HG03342 (cell line): ENCODE data around the gene DLL4.

Source experiments
- ATAC-seq: cut with Tn5 transposase; IDR thresholded peaks from one replicate; pipeline ENCODE4 v1.9.1; 2021; ENCODE audit warnings: mild to moderate bottlenecking, moderate library complexity; ENCODE audit not compliant: unreplicated experiment

Gene DLL4

DNA sequence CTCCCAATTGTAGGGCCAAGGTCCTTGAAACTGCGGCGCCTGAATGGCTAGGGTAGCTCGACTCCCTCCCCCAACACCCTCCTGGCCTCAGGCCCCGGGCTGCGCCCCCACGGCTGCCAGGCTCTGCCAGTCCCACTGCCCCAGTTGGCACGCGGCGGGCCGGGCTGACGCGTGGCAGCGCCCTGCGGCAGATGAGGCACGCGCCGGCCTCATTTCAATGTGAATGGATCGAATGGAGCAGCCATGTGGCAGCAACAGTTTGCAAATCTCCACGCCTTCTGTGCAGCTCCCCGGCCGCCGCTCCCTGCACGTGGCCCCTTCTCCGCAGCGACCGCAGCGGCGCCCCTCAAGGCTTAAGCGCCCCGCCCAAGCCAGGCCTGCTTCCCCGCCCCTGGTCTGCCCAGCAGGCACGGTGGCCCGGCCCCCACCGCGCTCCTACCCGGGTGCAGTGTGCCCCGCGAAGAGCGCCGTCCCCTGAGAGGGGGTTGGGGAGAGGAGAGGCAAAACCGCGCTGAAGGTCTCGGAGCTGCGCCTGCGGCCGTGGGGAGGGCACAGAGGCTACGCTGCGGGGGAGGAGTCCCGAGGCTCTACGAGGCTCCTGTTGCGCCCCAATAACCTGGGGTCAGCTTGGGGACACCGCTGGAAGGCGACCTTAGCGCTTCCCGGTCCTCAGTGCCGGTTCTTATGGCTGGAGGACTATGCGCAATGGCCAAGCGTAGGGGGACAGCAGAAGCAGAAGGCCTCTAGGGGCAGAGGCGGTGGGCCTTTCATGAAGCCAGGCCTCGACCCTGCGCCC is 3.1 kb upstream of the DLL4 start:
- no peak for ATAC-seq

DNA sequence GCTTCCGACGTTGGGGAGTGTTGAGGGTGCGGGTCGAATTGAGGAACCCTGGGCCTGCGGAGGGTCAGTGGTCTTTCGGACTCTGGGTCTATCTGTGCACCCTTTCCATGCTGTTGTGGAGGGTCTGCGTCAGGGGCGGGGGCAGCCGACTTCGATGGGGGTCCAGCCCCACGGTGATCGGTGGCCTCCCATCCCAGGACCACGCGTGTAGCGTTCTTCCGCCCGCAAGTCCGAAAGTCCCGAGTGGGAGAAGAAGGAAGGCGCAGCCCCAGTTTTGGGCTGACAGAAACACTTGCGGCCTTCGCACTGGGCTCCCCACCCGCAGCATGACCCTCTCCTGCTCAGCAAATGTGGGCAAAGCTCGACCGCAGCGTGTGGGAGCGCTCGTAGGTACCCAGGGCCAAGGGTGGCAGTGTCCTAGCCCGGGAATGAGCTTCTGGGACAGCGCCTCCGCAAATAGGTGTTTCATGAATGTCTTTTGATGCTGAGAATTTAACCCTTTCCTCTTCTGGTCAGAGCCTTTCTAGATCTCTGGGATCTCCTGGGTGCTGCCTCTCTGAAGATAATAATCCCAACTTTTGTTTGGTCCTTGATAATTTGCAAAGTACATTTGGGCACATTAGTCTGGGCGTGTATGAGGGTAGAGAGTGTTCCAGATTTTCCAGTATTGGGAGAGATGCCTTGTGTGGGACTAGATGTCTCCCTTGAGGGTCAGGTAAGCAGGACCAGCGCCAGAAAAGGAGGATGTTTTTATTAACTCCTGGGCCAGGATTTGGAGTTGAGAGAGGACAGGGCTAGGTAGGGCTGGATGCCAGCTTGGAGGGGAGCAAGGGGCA is 2.3 kb upstream of the DLL4 start:
- no peak for ATAC-seq

DNA sequence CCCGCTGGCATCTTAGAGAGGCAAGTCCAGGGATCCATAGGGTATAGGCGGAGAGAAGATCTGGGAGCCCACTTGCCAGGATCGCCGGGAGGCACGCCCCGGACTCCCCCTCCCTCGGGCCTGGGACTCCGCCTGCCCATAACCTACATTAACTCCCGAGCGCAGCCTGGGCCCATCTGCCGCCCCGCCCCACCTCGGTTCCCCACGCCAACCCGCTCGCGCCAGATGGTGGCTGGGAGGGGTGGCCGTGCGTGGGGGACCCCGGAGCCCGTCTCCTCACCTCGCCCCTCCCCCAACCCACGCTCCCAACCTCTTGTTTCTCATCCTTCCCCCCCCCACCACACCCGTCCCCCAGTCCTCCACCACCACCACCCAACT is 1.7 kb upstream of the DLL4 start:
- no peak for ATAC-seq

DNA sequence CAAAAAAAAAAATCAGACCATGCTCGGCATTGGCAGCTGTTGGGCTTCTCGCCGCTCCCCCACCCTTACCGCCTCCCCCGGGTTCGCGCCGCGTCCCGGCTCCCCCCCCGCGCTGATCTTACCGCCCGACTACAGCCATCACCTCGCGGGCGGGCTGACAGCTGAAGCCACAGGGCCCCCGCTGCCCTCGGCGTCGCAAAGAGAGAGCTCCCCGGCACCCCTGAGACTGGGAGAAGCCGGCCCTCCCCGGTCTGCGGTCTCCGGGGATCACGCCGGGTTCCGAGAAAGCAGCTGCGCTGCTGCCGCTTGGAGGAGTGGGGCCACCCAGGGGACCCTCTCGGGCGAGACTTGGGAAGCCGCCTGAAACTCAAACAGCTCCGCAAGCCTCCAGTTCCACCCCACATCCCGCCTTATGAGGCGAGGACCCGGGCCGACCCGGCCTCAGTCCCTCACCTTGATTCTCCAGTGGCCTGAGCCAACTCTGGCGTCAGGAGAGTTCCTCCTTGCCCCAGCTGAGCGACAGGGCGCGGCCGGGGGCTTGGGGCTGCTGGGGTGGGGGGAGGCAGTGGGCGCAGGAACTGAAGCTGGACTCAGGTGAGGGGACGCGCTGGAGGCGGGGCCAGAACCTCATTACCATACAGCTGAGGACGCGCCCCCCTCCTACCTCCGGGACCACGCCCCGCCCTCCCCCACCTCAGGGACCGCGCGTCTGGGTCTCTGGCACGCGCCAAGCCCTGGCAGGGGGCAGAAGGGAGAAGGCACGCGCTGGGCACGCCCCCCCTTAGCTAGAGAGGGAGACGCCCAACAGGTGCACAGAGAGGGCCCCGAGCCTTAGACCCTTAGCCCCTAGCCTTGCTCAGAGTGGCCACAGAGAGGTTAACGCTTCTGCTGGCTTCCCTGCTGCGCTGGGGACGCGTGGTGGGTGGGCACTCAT is 1.0 kb upstream of the DLL4 start:
- no peak for ATAC-seq

DNA sequence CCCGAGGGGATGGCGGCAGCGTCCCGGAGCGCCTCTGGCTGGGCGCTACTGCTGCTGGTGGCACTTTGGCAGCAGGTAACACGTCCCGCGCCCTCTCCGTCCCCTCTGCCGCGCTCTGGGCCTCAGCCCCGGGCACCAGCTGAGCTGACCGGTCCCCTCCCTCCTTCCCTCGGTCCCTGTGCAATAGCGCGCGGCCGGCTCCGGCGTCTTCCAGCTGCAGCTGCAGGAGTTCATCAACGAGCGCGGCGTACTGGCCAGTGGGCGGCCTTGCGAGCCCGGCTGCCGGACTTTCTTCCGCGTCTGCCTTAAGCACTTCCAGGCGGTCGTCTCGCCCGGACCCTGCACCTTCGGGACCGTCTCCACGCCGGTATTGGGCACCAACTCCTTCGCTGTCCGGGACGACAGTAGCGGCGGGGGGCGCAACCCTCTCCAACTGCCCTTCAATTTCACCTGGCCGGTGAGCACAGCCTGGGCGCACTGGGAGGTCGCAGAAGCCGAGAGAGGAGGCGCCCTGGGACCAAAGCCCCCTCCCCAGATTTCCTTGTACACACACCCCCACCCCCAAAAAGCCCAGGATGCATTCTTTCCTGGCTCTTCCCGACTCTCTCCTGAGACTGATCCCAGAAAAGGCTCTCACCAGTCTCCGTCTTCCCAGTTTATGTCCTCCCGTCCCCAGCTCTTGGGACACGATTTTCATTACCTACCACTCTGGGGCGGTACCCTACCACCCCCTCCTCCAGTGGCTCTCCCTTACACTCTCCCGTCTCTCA is 705 bp downstream of the DLL4 start:
- ATAC-seq, result no peak

DNA sequence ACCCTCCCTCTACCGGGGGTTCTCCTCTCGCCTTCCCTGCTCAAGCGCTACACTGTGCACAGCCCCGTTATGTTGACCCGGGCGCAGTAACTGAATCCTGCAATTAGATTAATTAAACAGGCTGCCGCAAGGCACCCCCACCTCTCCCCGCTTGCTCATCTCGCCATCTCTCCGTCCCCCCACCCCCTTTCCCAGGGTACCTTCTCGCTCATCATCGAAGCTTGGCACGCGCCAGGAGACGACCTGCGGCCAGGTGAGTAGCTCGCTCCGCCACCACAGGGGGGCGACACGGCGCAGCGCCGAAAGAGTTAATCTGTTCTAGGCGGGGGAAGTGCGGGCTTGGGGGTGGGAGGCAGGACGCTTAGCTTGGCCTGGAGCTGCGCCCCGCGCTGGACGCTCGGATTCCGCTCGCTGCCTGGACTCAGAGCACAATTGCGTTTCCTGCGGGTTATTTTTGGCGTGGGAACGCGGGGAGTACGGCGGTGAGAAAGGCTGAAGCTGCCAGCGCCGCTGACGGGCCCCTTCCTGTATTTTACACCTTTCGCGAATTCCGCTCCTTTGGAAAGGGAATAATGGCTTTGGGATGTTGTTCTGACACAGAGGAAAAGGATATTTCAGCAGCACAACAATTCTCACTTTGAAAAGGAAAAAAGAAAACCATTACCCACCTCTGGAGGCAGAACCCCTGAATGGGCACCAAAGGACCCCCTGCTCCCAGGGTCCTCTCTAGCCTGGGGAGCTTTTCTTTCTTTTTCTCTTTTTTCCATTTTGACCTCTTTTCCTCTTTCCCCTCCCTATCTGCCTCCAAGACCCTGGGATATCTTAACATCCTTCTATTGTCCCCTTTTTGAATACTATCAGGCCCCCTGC is 1.5 kb downstream of the DLL4 start:
- ATAC-seq, result no peak

DNA sequence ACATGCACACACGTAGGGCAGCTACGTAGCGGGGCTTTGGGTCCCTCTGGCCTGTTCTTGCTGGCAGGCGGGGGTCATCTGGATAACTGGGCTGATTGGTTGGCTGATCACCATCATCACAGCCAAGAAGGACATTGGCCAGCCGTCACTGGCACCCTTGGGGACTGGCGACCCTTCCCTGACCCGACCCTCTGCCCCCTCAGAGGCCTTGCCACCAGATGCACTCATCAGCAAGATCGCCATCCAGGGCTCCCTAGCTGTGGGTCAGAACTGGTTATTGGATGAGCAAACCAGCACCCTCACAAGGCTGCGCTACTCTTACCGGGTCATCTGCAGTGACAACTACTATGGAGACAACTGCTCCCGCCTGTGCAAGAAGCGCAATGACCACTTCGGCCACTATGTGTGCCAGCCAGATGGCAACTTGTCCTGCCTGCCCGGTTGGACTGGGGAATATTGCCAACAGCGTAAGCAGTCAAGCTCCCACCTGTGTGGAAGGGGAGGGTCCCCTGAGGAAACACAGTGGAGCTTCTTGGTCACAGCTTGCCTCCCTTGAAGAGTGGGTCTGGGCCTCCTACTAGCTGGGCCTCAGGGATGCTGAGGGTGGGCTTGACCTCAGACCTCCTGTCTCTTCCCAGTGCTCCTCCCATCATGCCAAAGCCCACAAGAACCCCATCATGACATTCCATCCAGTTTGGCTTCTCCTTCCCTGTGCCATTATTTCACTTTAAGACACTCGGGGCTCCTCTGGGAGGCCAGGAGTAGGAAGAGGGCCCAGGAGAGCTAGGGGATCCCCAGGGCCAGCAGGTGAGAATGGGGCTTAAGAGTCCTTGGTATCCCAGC is 2.4 kb downstream of the DLL4 start:
- ATAC-seq, result no peak

DNA sequence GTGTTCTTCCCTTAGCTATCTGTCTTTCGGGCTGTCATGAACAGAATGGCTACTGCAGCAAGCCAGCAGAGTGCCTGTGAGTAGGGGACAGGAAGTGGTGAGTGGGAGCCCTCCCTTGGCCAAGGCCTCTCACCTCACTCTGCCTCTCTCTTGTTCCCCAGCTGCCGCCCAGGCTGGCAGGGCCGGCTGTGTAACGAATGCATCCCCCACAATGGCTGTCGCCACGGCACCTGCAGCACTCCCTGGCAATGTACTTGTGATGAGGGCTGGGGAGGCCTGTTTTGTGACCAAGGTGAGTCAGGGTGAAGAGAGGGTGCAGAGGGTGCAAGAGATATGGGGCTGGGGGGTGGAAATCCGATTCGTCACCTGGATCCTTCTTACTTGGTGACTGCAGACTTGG is 3.0 kb downstream of the DLL4 start:
- ATAC-seq, result no peak

- no peak for ATAC-seq
These were observed 3.7 kb downstream of the DLL4 start for GRCh38 chr15:40932649-40933516.

- no peak for ATAC-seq
These were observed 4.4 kb downstream of the DLL4 start for GRCh38 chr15:40933517-40933902.

GRCh38 chr15:40934457-40934856 is 5.3 kb downstream of the DLL4 start:
- no peak for ATAC-seq

DNA sequence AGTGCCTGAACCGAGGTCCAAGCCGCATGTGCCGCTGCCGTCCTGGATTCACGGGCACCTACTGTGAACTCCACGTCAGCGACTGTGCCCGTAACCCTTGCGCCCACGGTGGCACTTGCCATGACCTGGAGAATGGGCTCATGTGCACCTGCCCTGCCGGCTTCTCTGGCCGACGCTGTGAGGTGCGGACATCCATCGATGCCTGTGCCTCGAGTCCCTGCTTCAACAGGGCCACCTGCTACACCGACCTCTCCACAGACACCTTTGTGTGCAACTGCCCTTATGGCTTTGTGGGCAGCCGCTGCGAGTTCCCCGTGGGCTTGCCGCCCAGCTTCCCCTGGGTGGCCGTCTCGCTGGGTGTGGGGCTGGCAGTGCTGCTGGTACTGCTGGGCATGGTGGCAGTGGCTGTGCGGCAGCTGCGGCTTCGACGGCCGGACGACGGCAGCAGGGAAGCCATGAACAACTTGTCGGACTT is 7.1 kb downstream of the DLL4 start:
- ATAC-seq, result no peak

DNA sequence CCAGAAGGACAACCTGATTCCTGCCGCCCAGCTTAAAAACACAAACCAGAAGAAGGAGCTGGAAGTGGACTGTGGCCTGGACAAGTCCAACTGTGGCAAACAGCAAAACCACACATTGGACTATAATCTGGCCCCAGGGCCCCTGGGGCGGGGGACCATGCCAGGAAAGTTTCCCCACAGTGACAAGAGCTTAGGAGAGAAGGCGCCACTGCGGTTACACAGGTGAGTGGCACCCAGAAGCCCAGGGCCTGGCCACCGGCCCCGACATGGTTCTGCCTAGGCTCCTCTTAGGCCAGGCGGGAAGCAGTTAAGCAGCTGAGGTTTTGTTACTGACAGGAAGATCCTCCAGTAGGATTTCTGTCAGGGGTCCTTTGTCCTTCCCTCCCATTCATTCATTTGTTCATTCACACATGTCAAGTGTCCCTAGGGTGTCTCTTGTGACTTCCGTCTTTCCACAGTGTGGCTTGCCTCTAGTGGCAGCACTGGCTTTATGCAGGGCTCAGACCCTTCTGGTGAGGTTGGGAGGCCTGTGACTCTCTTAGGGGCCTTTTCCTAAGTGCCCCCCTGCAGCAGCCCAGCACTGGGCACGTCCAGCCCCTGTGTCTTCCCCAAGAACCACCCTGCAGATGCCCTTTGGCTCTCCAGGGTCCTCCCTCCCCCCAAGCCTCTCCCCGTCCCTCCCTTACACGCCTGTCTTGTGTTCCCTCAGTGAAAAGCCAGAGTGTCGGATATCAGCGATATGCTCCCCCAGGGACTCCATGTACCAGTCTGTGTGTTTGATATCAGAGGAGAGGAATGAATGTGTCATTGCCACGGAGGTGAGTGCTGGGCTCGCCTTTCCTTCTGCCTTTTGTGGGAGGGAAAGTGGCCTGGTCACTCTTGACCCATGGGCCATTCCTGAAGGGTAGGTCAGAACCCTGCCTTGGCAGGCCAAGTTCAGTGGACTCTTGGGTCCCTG is 7.8 kb downstream of the DLL4 start:
- no peak for ATAC-seq

GRCh38 chr15:40937762-40938535 is 8.8 kb downstream of the DLL4 start:
- no peak for ATAC-seq

- ATAC-seq, result no peak
These were observed 9.4 kb downstream of the DLL4 start for GRCh38 chr15:40938536-40938870.

DNA sequence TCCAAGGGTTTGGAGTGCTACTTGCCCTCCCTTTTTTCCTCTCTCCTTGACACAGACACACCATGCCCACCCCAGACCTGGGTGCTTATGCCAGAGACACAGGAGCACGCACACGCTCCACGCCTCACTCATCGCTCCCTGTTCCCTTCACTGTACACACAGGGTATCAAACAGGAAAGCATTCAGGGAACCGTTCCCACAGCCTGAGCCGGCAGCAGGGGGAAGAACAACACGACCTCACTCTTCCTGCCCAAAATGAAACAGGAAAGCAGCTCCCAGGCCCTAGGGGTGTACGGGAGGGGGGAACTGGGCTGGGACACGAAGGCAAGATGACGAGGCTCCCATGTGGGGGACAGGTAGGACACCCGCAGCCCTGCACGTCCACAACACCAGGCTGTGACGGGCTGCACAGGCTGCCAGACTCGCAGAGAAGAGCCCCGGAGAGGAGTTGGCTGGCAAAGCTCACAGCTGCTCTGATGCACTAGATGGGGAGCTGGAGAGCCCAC is 11.2 kb downstream of the DLL4 start:
- ATAC-seq, result no peak
